HG02588 (cell line): ENCODE measurements around the gene NSMF.
"Not testable (repeated sequence)": the region's sequence is repeated elsewhere in the genome, so short reads cannot be mapped to it uniquely, and the experiment has no call there.

Source experiments
- ATAC-seq: cut with Tn5 transposase; IDR thresholded peaks from one replicate; pipeline ENCODE4 v1.9.1; 2021; ENCODE audit warnings: mild to moderate bottlenecking, moderate library complexity; ENCODE audit not compliant: unreplicated experiment

The NSMF gene

DNA sequence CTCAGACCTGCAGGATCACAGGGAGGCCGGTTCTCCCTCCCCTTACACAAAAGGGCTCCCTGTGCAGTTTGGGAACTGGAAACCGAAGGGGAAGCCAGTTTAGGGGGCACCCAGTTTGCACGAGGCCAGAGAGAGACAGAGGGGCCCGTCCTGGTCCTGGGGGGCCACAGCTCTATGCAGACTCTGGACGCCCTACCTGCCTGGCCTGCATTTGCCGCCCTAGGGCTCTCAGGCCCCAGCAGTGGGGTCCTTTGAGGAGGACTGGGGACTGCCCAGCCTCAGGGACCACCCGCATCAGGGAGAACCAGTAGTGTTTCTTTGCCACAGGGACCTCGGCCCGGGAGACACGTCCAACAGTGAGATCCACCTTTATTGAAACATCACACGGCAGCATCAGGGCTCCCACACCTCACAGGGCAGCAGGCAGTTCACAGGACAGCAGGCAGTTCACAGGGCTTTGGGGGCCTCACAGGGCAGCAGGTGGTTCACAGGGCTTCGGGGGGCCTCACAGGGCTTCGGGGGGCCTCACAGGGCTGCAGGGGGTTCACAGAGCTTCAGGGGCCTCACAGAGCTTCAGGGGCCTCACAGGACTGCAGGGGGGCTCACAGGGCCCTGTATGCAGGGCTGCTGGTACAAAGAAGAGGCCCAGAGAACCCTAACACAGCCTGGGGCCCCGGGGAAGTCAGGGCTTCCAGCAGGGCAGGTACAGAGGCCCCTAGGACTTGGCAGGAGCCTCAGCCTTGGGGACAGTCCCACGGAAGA, 648 bp upstream of the NSMF start:
- no peak for ATAC-seq

DNA sequence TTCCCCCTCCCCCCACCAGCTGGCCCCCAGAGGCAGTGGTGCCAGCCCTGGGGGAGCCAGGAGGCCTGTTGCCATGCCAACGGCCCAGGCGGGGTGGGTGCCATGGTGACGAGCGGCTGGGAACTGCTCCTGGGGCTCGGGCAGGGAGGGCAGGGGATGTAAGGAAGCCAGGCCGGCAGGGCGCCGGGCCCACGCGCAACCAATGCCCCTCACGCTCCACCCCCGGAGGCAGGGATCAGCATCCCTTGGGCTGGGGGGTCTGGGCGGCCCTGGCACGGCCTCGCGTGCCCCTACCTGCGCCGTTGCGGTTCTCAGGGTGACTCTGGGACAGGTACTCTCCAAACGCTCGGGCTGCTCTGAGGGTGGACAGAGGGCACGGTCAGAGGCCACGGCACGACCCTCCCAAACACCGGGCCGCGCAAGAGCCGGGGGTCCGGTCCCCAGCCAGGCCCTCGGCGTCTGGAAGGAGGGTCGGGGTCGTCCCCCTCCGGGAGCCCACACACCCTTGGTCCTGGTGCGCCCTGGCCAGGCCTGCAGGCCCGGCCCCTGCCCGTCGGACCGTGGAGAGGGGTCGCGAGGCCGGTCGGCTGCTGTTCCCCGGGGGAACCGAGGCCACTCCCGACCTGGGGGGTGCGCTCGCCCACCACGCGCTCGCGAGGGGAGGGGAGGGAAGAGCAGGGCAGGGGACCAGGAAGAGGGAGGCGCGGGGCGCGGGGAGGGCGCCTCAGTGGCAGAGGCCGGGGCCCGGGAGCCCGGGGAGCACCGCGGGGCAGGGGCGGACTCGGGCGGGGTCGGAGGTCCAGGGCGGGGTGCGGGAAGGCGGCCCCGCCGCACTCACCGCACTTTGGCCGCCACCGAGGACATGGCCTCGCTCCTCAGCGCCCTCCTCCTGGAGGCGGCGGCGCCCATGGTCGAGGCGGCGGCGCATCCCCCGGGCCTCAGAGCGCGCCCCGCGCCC, 661 bp downstream of the NSMF start:
- ATAC-seq = no peak

DNA sequence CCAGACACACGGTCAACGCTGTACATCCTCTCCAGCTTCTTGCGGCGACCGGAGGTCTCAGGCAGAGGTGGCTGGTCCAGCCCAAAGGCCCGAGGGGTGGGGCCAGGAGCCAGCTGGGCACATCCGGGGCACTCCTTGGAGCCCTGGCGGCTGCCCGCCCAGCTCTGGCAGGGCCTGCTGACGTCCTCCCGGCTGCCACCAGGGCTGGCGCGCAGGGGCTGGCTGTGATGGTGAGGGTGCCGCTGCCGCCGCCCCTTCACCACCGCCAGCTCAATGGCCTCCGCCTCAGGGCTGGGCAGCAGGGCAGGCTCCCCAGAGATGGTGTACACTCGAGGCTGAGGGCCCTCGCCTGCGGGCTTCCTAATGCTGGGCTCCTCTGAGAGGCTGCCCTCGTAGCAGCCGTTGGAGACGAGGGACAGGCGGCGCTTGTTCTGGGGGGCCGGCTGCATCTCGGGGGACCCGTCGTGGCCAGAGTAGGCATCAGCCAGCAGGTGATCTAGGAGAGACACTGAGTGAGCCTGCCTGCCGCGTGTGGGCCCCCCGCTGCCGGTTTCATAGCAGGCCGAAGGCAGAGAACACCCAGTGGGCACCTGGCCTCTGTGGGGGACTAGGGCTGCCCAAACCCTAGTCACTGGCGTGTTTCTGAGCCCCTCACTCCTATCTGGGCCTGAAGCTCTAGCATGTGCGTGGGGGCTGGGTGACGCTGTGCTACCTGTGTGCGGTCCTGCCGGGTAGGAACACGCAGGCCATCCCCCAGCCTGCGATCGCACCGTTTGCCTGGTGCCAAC, 1.5 kb downstream of the NSMF start:
- ATAC-seq = no peak

DNA sequence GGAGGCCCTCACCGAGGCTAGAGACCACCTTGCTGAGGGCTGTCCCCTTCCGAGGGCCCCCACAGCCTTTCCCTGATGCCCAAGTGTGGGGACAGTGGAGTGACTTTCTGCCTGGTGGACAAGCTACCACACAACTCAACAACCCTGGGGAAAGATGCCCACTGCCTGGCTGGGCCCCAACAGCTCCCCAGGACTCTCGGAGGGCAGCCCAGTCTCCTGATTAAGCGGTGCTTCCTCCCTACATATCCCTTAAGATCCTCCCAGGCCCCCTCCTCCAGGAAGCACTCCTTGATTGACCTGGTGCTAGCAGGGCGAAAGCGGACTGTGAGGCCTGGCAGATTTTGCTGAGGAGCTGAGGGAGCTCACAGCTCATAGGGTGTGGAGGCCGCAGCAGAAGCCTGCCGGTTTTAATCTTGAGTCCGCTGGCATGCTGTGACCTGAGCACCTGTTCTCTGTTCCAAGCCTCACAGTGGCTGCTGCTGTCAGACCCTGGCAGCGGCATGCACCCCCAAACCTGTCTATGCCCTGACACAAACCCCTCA, 2.2 kb downstream of the NSMF start:
- ATAC-seq = no peak

DNA sequence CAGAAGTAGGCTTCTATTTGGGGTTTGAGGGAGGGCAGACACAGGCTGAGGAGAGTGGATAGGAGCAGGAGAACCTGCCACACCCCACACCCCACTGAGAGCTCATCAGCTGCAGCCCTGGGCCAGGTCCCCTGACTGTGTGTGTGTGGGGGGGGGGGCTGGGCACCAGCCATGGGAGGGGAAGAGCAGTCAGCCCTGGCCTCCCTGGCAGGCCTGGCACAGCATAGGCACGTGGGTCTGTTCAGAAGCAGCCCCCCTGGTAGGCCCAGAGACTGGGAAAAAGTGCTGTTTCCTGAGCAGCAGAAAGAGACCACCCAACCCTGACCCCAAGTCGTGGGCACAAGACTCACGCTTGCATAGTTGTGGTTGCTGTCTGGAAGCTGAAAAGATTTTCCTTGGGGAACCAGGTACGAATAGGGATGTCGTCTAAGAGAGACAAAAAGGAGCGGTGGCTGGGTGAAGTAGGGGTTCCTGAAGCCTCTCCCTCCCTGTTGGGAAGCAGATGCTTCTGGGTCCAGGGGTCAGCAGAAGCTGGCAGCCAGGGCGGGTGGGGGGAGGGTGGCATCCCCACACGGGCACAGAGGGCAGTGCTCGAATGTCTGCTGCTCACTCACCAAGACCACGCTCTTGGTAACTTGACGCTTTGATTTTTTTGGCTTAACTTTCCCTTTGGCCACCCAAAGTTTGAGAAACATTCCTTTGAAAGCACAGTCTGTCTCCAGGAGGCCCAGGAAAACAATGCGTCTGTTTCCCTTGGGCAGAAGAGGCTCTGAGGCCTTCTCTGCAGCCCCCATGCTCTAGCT, 2.9 kb downstream of the NSMF start:
- no peak for ATAC-seq

DNA sequence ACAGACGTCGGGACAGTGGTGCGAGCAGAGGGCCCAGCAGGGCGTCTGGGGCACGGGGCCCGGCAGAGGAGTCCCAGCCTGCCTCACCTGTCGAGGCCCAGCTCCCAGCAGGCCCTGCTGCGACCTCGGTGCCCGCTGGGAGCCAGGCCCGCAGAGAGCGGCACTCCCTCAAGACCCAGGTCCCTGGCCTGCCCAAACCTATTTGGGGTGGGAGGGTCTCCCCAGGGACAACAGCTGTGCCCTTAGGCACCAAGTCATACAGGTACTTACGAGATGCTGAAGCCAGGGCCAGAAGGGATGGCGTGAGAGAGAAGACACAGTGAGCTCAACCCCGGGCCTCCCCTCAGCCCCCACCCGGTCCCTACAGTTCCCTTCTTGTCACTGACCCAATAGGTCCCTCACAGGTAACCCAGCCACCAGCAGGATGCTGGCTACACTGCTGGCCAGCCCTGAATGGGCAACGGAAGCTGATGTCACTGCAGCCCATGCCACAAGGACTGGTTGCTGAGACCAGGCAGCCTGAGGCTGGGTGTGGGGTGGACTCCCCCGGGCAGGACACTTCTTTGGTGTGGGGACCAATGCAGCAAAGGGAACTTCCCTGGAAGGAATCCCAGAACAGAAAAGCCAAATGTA, 3.7 kb downstream of the NSMF start:
- ATAC-seq = no peak

DNA sequence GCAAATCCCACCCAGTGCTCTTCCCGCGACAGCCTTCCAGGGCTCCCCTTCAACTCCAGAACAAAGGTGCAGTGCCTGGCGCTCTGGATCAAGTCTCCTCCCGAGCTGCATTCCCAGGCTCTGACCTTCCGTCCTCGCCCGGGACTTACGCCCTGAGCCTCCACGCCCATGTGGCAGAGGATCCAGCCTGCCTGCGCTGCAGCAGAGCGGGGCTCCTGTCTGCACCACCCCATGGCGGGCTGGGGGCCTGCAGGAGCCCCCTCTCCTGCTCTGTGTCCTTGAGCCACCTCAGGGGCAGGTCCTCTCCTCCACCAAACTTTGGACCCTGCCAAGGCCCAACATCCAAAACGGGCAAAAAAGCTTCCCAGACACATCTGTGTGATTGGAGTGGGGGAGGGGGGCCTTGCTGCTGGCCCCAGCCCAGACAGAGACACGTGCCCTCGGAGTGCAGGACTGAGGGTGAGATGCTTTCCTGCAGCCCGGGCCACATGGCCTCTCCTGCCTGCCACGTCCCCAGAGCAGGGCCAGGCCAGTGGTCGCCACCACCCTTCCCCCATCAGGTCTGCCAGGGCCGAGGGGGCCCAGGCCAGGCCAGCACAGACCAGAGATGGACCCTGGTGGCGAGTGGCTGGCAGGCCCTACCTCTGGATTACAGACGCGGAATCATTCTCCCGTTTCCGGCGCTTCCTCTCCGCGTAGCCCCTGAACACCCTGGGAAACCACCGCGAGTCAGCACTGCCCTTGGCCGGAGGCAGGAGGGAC, 4.4 kb downstream of the NSMF start:
- no peak for ATAC-seq

DNA sequence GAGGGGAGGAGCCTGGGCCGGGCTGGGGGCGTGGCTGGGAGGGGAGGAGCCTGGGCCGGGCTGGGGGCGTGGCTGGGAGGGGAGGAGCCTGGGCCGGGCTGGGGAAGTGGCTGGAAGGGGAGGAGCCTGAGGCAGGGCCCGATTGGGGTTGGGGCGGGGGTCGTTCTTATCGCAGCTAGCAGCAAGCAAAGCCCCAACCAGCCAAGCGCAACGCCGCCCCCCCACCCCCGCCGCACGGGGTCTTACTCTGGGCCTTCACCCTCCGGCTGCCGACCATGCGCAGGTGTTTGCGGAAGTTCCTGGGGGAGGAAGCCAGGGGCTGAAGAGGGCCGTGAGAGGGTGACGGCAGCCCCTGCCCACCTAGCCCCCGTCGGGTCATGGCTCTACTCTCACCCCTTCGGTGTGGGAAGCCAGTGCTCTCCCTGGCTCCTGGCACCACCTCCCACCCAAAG, 5.0 kb downstream of the NSMF start:
- no peak for ATAC-seq

DNA sequence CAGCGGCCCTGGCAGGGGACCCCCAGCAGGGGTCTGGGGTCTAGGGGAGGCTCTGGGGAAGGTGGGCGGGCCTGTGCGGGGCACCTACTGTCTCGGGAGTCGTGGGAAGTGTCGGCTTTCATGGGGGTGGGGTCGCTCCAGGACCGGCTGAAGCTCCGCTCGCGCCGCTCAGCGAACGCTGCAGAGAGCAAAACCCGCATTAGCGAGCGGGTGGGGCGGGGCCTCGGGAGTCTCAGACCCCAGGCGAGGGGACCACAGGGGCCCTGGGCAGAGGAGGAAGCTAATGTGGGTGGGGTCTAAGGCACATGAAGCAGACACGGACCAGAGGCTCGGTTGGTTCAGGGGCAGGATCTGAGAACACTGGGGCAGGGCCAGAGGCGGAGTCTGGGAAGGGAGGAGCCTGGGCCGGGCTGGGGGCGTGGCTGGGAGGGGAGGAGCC, 5.5 kb downstream of the NSMF start:
- ATAC-seq = peak; percentile 43

DNA sequence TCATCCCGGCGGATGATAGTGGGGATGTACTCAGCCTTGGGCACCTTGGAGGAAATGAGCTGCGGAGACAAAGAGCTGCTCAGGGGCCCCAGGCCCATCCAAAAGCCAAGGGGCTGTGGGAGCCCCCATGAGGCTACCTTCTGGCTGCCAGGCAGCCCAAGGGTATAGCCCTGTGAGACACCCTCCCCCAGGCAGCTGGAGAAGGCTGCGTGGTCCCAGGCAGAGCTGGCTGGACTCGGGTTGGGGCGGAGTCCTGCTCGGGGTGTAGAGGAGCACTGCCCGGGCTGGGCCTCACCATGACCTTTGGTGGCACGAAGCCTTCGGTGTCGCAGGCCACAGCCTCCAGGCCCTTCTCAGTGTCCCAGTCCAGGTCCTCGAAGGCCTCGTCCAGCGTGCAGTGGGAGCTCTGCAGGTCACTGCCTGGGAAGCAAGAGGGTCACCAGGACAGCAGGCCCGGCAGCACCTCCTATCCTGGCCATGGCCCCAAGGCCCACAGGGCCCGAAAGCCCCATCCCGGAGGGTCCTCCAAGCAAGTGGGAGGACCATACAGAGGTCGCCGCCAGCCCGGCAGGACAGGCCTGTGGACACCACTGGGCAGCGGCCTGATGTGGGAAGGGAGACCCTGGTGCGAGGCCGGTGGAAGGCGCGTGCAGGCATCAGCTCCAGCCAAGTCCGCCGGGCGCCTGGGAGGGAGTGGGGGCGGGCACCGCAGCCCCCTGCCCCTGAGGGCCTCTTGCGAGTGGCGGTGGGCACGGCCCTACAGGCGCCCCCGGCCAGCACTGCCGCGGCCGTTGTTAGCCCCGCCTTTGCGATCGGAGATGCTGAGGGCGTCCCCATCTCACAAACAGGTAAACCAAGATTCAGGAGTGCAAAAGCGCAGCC, 6.1 kb downstream of the NSMF start:
- no peak for ATAC-seq

DNA sequence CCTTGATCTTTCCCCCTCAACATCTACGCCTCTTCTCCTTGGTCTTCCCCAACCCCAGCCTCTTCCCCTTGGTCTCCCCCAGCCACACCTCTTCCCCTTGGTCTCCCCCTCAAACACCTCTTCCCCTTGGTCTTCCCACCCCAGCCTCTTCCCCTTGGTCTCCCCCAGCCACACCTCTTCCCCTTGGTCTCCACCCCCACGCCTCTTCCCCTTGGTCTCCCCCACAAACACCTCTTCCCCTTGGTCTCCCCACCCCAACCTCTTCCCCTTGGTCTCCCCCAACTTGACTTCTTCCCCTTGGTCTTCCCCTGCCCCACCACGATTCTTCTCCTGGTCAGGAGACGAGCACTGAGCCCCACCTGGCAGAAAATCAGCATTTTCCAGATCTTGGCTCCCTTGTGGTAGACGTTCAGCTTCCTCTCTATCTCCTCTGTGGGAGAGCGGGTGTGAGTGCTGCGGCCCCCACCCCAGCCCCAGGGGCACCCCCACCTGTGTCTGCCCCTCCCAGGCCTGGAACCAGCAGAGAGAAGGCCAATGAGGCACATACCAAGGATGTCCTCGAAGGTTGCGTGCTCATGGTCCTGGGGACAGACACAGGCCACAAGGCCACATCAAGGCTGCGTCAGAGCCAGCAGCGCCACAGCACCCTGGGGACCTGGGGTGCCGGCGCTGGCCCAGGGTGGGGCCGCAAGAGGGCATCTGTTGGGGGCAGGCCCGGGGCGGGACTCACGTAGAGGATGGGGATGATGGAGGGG, 7.0 kb downstream of the NSMF start:
- no peak for ATAC-seq

DNA sequence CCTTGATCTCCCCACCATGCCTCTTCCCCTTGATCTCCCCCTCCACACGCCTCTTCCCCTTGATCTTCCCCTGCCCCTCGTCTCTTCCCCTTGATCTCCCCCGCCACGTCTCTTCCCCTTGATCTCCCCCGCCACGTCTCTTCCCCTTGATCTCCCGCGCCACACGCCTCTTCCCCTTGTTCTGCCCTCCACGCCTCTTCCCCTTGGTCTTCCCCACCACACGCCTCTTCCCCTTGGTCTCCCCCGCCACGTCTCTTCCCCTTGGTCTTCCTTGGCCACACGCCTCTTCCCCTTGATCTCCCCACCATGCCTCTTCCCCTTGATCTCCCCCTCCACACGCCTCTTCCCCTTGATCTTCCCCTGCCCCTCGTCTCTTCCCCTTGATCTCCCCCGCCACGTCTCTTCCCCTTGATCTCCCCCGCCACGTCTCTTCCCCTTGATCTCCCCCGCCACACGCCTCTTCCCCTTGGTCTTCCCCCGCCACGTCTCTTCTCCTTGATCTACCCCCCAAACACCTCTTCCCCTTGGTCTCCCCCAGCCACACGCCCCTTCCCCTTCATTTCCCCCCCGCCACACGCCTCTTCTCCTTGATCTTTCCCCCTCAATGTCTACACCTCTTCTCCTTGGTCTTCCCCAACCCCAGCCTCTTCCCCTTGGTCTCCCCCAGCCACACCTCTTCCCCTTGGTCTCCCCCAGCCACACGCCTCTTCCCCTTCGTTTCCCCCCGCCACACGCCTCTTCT, 7.7 kb downstream of the NSMF start:
- ATAC-seq = not testable (repeated sequence)

DNA sequence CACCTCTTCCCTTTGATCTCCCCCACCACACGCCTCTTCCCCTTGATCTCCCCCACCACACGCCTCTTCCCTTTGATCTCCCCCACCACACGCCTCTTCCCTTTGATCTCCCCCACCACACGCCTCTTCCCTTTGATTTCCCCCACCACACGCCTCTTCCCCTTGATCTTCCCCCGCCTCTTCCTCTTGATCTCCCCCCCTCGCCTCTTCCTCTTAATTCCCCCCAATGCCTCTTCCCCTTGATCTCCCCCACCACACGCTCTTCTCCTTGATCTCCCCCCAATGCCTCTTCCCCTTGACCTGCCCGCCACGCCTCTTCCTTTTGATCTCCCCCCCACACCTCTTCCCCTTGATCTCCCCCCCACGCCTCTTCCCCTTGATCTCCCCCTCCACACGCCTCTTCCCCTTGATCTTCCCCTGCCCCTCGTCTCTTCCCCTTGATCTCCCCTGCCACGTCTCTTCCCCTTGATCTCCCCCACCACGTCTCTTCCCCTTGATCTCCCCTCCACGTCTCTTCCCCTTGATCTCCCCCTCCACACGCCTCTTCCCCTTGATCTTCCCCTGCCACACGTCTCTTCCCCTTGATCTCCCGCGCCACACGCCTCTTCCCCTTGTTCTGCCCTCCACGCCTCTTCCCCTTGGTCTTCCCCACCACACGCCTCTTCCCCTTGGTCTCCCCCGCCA, 8.5 kb downstream of the NSMF start:
- ATAC-seq = not testable (repeated sequence)

DNA sequence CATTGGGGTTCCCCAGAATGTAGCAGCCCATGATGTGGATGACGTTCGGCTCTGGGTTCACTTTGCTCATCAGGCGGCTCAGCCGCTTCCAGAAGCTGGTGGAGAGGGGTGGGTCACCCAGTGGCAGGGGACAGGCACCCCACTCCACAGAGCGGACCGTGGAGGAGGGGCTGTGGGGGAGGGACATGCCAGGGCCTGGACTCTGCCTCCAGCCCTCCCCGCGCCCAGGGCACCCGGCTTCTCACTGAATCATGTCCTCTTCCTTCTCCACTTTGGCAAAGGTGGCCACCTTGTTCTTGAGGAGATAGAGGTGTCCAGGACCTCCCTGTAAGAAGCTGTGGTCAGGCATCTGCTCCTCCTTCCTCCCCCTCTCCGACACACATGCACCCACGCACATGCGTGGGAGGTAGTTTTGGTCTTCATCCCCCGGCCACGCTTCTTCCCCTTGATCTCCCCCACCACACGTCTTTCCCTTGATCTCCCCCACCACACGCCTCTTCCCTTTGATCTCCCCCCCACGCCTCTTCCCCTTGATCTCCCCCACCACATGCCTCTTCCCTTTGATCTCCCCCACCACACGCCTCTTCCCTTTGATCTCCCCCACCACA, 9.1 kb downstream of the NSMF start:
- no peak for ATAC-seq

DNA sequence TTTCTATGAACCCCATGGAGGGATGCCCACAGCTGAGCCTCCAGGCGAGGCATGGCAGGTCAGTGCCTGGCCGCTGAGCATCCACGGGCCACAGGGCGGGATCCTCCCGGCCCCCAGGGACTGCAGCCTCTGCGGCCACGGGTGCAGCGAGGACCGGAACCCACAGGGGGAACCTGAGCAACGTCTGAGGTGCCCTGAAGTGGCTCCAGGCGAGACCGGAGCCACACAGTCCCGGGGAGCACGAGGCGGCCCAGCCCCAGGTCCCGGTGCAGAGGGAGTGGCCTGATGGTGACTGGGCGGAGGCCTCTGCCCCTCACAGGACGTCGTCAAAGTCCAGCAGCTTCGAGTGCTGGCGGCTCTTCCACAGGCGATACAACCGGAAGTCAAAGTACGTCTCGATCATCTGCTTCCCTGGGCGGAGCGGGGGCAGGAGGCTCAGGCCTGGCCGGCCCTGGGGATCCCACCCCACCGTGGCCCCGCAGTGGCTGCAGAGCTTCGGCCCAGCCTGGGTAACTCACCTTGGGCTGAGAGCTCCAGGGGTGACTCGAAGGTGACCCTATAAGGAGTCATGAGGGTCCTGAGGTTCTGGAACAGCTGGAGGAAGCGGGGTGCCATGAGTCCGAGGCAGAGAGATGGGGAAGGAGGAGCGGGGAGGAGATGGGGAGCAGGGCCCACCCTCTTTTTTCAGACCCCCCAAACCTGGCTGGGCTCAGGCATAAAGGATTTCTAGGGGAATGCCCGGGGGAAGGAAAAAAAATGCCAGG, 9.9 kb downstream of the NSMF start:
- ATAC-seq = no peak
